Central memory CD8-positive, alpha-beta T cell (primary cell): ENCODE results near the gene REP15.
"Not testable (repeated sequence)": the region's sequence is repeated elsewhere in the genome, so short reads cannot be mapped to it uniquely, and the experiment has no call there.

ENCODE experiments used
- ATAC-seq: fragments of 150-1000 bp; cut with Tn5 transposase; replicated peaks from 2 replicates; pipeline ENCODE4 v1.10.0; 2022; ENCODE audit warnings: mild to moderate bottlenecking, moderate FRiP score, moderate number of reproducible peaks; ENCODE audit not compliant: poor library complexity, severe bottlenecking; ENCODE audit errors: extremely low read depth
- DNase-seq, 2 donors: peaks; one replicate each; pipeline ENCODE4 v3.0.0; 2021; ENCODE audit warnings: low spot score in 2 of 2
- H3K27ac Mint-ChIP-seq: one replicate; pipeline ENCODE4 v1.8.0; 2022; ENCODE audit warnings: low read depth, mild to moderate bottlenecking, moderate library complexity, mixed read lengths
- H3K27me3 Mint-ChIP-seq: one replicate; pipeline ENCODE4 v1.8.0; 2022; ENCODE audit warnings: mixed read lengths
- H3K36me3 Mint-ChIP-seq: one replicate; pipeline ENCODE4 v1.8.0; 2022; ENCODE audit warnings: mild to moderate bottlenecking, moderate library complexity, mixed read lengths; ENCODE audit not compliant: insufficient read depth
- H3K4me1 Mint-ChIP-seq: one replicate; pipeline ENCODE4 v1.8.0; 2022; ENCODE audit warnings: mixed read lengths
- H3K4me3 Mint-ChIP-seq: one replicate; pipeline ENCODE4 v1.8.0; 2022; ENCODE audit warnings: mild to moderate bottlenecking, moderate library complexity, mixed read lengths
- H3K9me3 Mint-ChIP-seq: one replicate; pipeline ENCODE4 v1.8.0; 2022; ENCODE audit warnings: mixed read lengths

REP15 gene

DNA sequence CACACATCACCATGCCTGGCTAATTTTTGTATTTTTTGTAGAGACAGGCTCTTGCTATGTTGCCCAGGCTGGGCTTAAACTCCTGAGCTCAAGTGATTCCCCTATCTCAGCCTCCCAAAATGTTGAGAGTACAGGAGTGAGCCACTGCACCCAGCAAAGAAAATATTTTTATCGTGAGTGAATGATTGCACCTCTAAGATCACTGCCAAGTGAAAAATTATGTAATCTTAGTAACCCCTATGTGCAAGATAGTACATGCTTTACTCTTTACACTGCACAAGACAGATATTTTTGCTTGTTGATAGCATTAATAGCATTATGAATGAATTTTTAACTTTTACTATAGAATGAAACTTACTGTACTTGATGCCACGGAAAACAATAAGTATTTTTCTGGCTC, 11.0 kb downstream of the REP15 start:
- H3K4me1 Mint-ChIP-seq: peaks cover 12% of the 10 kb centered on the region
- no peak overlapping the region for H3K27ac Mint-ChIP-seq
- no peaks in the 10 kb centered on the region for H3K27me3 Mint-ChIP-seq
- ATAC-seq (no peak), DNase-seq (no peak)
- no peak overlapping the region for H3K4me3 Mint-ChIP-seq
- peaks cover 12% of the 10 kb centered on the region for H3K36me3 Mint-ChIP-seq
- H3K9me3 Mint-ChIP-seq: no peaks in the 10 kb centered on the region

DNA sequence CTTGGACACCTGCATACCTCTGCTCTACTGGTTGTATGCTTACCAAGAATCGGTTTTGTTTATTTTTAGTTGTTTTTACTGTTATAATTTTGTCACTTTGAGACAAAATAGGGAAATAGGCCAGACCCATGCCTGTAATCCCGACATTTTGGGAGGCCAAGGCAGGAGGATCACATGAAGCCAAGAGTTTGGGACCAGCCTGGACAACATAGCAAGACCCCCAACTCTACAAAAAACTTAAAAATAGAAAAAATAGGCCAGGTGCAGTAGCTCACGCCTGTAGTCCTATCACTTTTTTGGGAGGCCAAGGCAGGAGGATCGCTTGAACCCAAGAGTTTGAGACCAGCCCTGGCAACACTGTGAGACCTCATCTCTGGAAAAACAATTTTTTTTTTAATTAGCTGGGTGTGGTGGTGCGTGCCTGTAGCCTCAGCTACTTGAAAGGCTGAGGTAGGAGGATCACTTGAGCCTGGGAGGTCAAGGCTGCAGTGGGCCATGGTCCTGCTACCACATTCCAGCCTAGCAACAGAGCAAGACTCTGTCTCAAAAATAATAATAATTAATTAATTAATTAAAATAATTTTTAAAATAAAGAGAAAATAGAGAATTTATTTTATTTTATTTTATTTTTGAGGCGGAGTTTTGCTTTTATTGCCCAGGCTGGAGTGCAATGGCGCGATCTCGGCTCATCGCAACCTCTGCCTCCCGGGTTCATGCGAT, 13.1 kb downstream of the REP15 start:
- DNase-seq: no peak
- peak overlapping the region; percentile 92 for H3K27ac Mint-ChIP-seq
- no peaks in the 10 kb centered on the region for H3K27me3 Mint-ChIP-seq
- no peak for ATAC-seq
- H3K9me3 Mint-ChIP-seq: no peaks in the 10 kb centered on the region
- peaks cover 24% of the 10 kb centered on the region for H3K4me1 Mint-ChIP-seq
- peak overlapping the region; percentile 91 for H3K4me3 Mint-ChIP-seq
- H3K36me3 Mint-ChIP-seq: peaks cover 12% of the 10 kb centered on the region

GRCh38 chr12:27709932-27710591, 13.8 kb downstream of the REP15 start:
- ATAC-seq (peak; percentile 40), DNase-seq (peak in 1 of 2 donors; percentile 18)
- Mint-ChIP-seq H3K36me3 (peaks cover 12% of the 10 kb centered on the region), H3K4me1 (peaks cover 24% of the 10 kb centered on the region), H3K4me3 (peak overlapping the region; percentile 91), H3K9me3 (no peaks in the 10 kb centered on the region), H3K27ac (peak overlapping the region; percentile 92), H3K27me3 (no peaks in the 10 kb centered on the region)

- Mint-ChIP-seq H3K27me3 (no peaks in the 10 kb centered on the region), H3K27ac (peak within 1 kb of the TSS; percentile 92), H3K9me3 (no peaks in the 10 kb centered on the region), H3K36me3 (peaks cover 12% of the 10 kb centered on the region), H3K4me1 (peaks cover 24% of the 10 kb centered on the region), H3K4me3 (peak within 1 kb of the TSS; percentile 91)
- DNase-seq (peak; percentile 86), ATAC-seq (peak; percentile 97)
Observed at GRCh38 chr12:27710592-27711316, 14.5 kb downstream of the REP15 start, which contains the start of gene MRPS35. Gene MRPS35, plus strand, starts transcription at chr12:27710832. Its CDS starts 12 bp downstream, at chr12:27710844.

GRCh38 chr12:27711317-27711682, 15.1 kb downstream of the REP15 start:
- DNase-seq (no peak), ATAC-seq (peak; percentile 17)
- Mint-ChIP-seq H3K27ac (peak overlapping the region; percentile 92), H3K4me3 (peak overlapping the region; percentile 91), H3K4me1 (peaks cover 24% of the 10 kb centered on the region), H3K36me3 (peaks cover 14% of the 10 kb centered on the region), H3K9me3 (no peaks in the 10 kb centered on the region), H3K27me3 (no peaks in the 10 kb centered on the region)

DNA sequence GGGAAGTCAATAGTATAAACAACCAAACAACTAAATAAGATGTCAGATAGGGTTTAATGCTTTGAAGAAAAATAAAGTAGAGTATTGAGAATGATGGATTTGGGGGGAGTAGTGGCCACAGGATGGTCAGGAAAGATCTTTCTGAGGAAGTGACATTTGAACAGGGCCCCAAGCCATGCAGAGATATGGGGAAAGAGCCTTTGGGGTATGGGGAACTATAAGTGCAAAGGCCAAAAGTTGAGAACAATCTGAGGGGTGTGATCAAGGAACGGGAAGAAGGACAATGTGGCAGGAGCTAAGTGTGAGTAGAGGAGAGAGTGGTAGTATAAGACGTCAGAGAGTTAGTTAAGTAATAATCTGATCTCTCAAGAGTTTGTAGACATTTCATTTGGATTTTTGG, 15.7 kb downstream of the REP15 start:
- Mint-ChIP-seq H3K27ac (peak overlapping the region; percentile 92), H3K4me3 (peak overlapping the region; percentile 91), H3K27me3 (no peaks in the 10 kb centered on the region), H3K4me1 (peaks cover 24% of the 10 kb centered on the region), H3K36me3 (peaks cover 20% of the 10 kb centered on the region), H3K9me3 (no peaks in the 10 kb centered on the region)
- DNase-seq (no peak), ATAC-seq (no peak)

GRCh38 chr12:27723212-27723611, 27.0 kb downstream of the REP15 start:
- no peaks in the 10 kb centered on the region for H3K27me3 Mint-ChIP-seq
- ATAC-seq (no peak), DNase-seq (no peak)
- H3K27ac Mint-ChIP-seq: no peak overlapping the region
- H3K4me3 Mint-ChIP-seq: no peak overlapping the region
- no peaks in the 10 kb centered on the region for H3K9me3 Mint-ChIP-seq
- H3K36me3 Mint-ChIP-seq: peaks cover 44% of the 10 kb centered on the region
- no peaks in the 10 kb centered on the region for H3K4me1 Mint-ChIP-seq

GRCh38 chr12:27730097-27730588, 33.9 kb downstream of the REP15 start:
- no peak overlapping the region for H3K27ac Mint-ChIP-seq
- H3K4me3 Mint-ChIP-seq: no peak overlapping the region
- no peak for ATAC-seq
- DNase-seq: no peak
- H3K27me3 Mint-ChIP-seq: no peaks in the 10 kb centered on the region
- no peaks in the 10 kb centered on the region for H3K4me1 Mint-ChIP-seq
- H3K9me3 Mint-ChIP-seq: no peaks in the 10 kb centered on the region
- peaks cover 33% of the 10 kb centered on the region for H3K36me3 Mint-ChIP-seq

DNA sequence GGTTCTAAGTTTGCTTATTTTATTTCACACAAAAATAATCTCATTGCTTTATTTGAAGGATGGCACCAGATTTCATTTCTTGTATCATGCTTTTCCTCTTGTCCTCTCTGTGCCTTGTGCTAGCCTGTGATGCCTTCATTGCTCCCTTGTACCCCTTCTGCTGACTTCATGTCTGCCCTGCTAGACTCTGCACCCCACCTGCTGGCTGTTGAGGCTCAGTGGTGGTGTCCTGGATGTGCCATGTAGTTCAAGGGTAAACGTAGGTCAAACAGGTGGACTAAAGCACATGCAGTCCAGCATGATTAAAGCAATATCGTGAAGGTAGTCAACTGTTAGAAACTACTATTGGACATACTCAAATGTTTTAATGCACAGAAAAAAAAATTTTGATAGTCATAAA, 36.0 kb downstream of the REP15 start:
- Mint-ChIP-seq H3K4me1 (no peaks in the 10 kb centered on the region), H3K4me3 (no peak overlapping the region), H3K27me3 (no peaks in the 10 kb centered on the region), H3K9me3 (no peaks in the 10 kb centered on the region), H3K36me3 (peaks cover 26% of the 10 kb centered on the region), H3K27ac (no peak overlapping the region)
- ATAC-seq (no peak), DNase-seq (no peak)

DNA sequence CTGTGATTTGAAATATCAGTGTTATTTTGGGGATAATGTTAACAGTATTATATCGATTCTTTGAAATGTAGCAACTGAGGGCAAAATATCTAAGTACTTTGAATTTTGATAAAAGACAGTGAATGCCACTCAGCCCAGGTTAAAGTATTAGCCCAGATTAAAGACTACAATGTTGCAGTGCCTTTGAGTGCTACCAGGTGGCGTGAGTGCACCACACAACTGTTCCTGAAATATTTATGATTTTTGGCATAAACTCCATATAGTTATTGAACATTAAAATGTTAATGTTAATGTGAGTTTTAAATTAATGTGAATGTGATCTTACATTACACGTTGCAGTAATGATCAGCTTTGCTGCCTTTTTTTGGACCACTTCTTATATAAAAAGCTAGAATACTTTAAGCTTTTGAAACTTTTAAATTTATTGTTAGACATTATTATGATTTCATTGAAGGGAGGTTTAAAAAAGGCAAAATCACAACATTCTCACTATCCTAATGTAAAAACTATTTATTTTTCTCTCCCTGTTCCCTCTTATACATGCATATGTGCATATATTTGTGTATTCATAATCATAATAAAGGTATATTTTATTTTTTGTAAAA, 36.9 kb downstream of the REP15 start:
- peaks cover 29% of the 10 kb centered on the region for H3K36me3 Mint-ChIP-seq
- no peaks in the 10 kb centered on the region for H3K27me3 Mint-ChIP-seq
- DNase-seq: no peak
- H3K4me3 Mint-ChIP-seq: no peak overlapping the region
- H3K4me1 Mint-ChIP-seq: no peaks in the 10 kb centered on the region
- peak; percentile 56 for ATAC-seq
- H3K27ac Mint-ChIP-seq: no peak overlapping the region
- H3K9me3 Mint-ChIP-seq: no peaks in the 10 kb centered on the region

- Mint-ChIP-seq H3K27ac (no peak overlapping the region), H3K36me3 (peaks cover 31% of the 10 kb centered on the region), H3K27me3 (no peaks in the 10 kb centered on the region), H3K4me3 (no peak overlapping the region), H3K4me1 (no peaks in the 10 kb centered on the region), H3K9me3 (no peaks in the 10 kb centered on the region)
- DNase-seq (no peak), ATAC-seq (no peak)
Observed at GRCh38 chr12:27733791-27734190, 37.5 kb downstream of the REP15 start.

GRCh38 chr12:27734321-27734720, 38.1 kb downstream of the REP15 start:
- peaks cover 36% of the 10 kb centered on the region for H3K36me3 Mint-ChIP-seq
- not testable (repeated sequence) for DNase-seq, H3K27me3 Mint-ChIP-seq, H3K4me1 Mint-ChIP-seq, H3K27ac Mint-ChIP-seq, H3K4me3 Mint-ChIP-seq, ATAC-seq, H3K9me3 Mint-ChIP-seq
